B cell (primary cell): ENCODE data around the gene ETFRF1. TPM values are rescaled to one million over a fixed set of nuclear protein-coding genes. Genes with fewer than 3 reads are reported as not detected.
A peak's percentile ranks its signal among the peaks of the same experiment; 100 is the strongest.

Source experiments
- ATAC-seq: fragments of 200-7000 bp; cut with Tn5 transposase; one replicate; pipeline ENCODE4 v1.10.0; 2021; ENCODE audit warnings: low read depth, mild to moderate bottlenecking, moderate number of reproducible peaks, moderate library complexity
- CTCF ChIA-PET: fragments of 350-600 bp; sonication (Branson Sonifier 250); formaldehyde crosslinking; loops from one replicate; lab custom pipeline; 2021; ENCODE audit warnings: antibody characterized with exemption, inconsistent platforms; lab: Charles Lee
- POLR2A ChIA-PET: fragments of 350-600 bp; sonication (Branson Sonifier 250); formaldehyde crosslinking; loops from one replicate; lab custom pipeline; 2021; ENCODE audit warnings: antibody characterized with exemption; lab: Charles Lee
- DNase-seq: peaks from one replicate; pipeline ENCODE4 v3.0.0; 2013
- H2AFZ ChIP-seq: 2 replicates; pipeline ENCODE4 v1.6.1; 2012; ENCODE audit warnings: mild to moderate bottlenecking, low read depth, low read length; ENCODE audit not compliant: insufficient read depth, poor library complexity, severe bottlenecking
- H3K27ac ChIP-seq, 2 donors: 1 replicate in 1 of 2; 2 replicates in 1 of 2; pipeline ENCODE4 v1.5.1; 2012 to 2013; ENCODE audit warnings: low read length in 2 of 2, mild to moderate bottlenecking in 2 of 2, moderate library complexity in 1 of 2
- H3K27me3 ChIP-seq, 4 experiments: fragments of 200-600 bp in 1 of 4; sonication (generic) in 1 of 4; replicated peaks in 1 of 4; 1 replicate in 2 of 4; 2 replicates in 2 of 4; pipeline versions ENCODE4 v1.6.1 to v1.7.0; 2013 to 2016; ENCODE audit warnings: low read length in 3 of 4, mild to moderate bottlenecking in 2 of 4, mixed read lengths in 1 of 4, moderate library complexity in 1 of 4; ENCODE audit not compliant: insufficient read depth in 4 of 4, control insufficient read depth in 3 of 4; ENCODE audit errors: control extremely low read depth in 1 of 4
- H3K36me3 ChIP-seq, 2 experiments: replicated peaks in 1 of 2; 1 replicate in 1 of 2; 2 replicates in 1 of 2; pipeline versions ENCODE4 v1.6.1 to v1.7.1; 2013; ENCODE audit warnings: low read length in 1 of 2; ENCODE audit not compliant: insufficient read depth in 2 of 2, control insufficient read depth in 1 of 2; ENCODE audit errors: control extremely low read depth in 1 of 2, extremely low read depth in 1 of 2
- H3K4me1 ChIP-seq, 2 donors: fragments of 200-600 bp in 1 of 2; sonication (generic) in 1 of 2; 1 replicate in 1 of 2; 2 replicates in 1 of 2; pipeline versions ENCODE4 v1.5.1 to v1.6.1; 2013 to 2017; ENCODE audit warnings: low read length in 2 of 2; ENCODE audit not compliant: control insufficient read depth in 2 of 2, insufficient read depth in 2 of 2
- H3K4me2 ChIP-seq: replicated peaks from 2 replicates; pipeline ENCODE3; 2012; ENCODE audit warnings: mild to moderate bottlenecking, low read depth, low read length; ENCODE audit not compliant: poor library complexity, severe bottlenecking
- H3K4me3 ChIP-seq, 5 experiments: fragments of 200-600 bp in 1 of 5; sonication (generic) in 1 of 5; 1 replicate in 3 of 5; 2 replicates in 2 of 5; pipeline versions ENCODE4 v1.5.1 to v1.7.0; 2011 to 2016; ENCODE audit warnings: low read length in 4 of 5, mild to moderate bottlenecking in 4 of 5, low read depth in 2 of 5, control low read depth in 1 of 5, moderate library complexity in 1 of 5; ENCODE audit not compliant: insufficient read depth in 1 of 5; ENCODE audit errors: control extremely low read depth in 1 of 5, extremely low read depth in 1 of 5
- H3K79me2 ChIP-seq: fragments of 200-600 bp; sonication (generic); one replicate; pipeline ENCODE4 v1.6.0; 2016; ENCODE audit warnings: low read length; ENCODE audit not compliant: control insufficient read depth, insufficient read depth
- H3K9ac ChIP-seq: fragments of 200-600 bp; sonication (generic); 2 replicates; pipeline ENCODE4 v1.6.1; 2017; ENCODE audit warnings: mild to moderate bottlenecking, low read length, moderate library complexity
- H3K9me3 ChIP-seq, 3 donors: one replicate each; pipeline versions ENCODE4 v1.6.1 to v1.7.1; 2013; ENCODE audit warnings: low read length in 2 of 3; ENCODE audit not compliant: control insufficient read depth in 2 of 3, insufficient read depth in 1 of 3; ENCODE audit errors: control extremely low read depth in 1 of 3
- H4K20me1 ChIP-seq: 2 replicates; pipeline ENCODE4 v1.6.0; 2012; ENCODE audit warnings: mild to moderate bottlenecking, low read length; ENCODE audit not compliant: insufficient read depth, control insufficient read depth, poor library complexity, severe bottlenecking
- H3K27ac Mint-ChIP-seq: one replicate; pipeline ENCODE4 v1.8.0; 2021; ENCODE audit warnings: mixed read lengths
- H3K27me3 Mint-ChIP-seq: one replicate; pipeline ENCODE4 v1.8.0; 2021; ENCODE audit warnings: mixed read lengths
- H3K4me1 Mint-ChIP-seq: one replicate; pipeline ENCODE4 v1.8.0; 2021; ENCODE audit warnings: mixed read lengths
- H3K4me3 Mint-ChIP-seq: one replicate; pipeline ENCODE4 v1.8.0; 2021; ENCODE audit warnings: mixed read lengths
- H3K9me3 Mint-ChIP-seq: one replicate; pipeline ENCODE4 v1.8.0; 2022; ENCODE audit warnings: mixed read lengths; ENCODE audit not compliant: insufficient read depth
- EZH2 ChIP-seq: IDR thresholded peaks from 2 replicates; pipeline ENCODE4 v1.6.1; 2012; ENCODE audit warnings: borderline replicate concordance, low read depth, mild to moderate bottlenecking, moderate library complexity, low read length; ENCODE audit not compliant: insufficient read depth, poor library complexity, severe bottlenecking
- WGBS: methylation state at CpG from one replicate; pipeline ENCODE4 v1.1.5; 2013; ENCODE audit warnings: missing lambda C conversion rate; ENCODE audit not compliant: insufficient coverage; 5-methylcytosine and 5-hydroxymethylcytosine counted together
- intact Hi-C: fragments of 100-400 bp; cut with micrococcal nuclease; formaldehyde crosslinking; loops from one replicate; pipeline ENCODE4 v1.10.0; 2022
- polyA plus RNA-seq: library from polyadenylated mRNA; depleted of rRNA; stranded (reverse); fragments of >200 nt; gene quantifications from 2 replicates; pipeline ENCODE4 v1.2.3, GENCODE V29; 2012
- total RNA-seq, 2 donors: library from RNA; stranded (reverse); fragments of 120-200 nt in 1 of 2; gene quantifications; 1 replicate in 1 of 2; 2 replicates in 1 of 2; pipeline versions ENCODE4 v1.2.3 to v1.2.4, GENCODE V29; 2013 to 2022
- TF ChIP-seq, protein P1 (sequence below): fragments of 200-600 bp; IDR thresholded peaks from one replicate; pipeline ENCODE4 v1.8.0; 2022; ENCODE audit warnings: antibody characterized with exemption, mild to moderate bottlenecking

Gene ETFRF1
- total and polyA plus RNA-seq, 2 donors (not counting 1 experiment from before 2014, with no cell fraction given) = 17.9 to 26.1 TPM

DNA sequence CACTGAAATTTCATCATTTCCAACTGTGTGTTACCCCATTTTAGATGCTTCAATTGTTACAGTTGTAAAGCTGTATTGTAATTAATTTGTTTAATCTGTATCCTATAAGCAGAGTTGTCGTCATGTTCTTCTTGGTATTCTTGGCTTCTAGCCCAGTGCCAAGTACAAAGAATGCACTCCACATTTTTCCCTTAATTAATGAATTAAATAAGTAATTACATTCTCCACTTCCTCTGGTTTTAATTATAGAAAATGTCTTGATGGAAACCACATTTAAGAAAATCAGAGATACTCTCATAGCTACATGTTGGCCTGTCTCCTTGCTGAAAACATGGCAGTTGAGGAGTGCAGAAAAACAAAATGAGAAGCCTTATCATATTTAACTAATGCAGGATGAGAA, 823 bp upstream of the ETFRF1 start:
- peaks cover 14 to 18% of the 10 kb centered on the region in 2 donors for H3K4me1 ChIP-seq
- ChIA-PET CTCF (interaction anchor here (0.7 to 1.7 kb wide), 8 partner anchors 10 to 193 kb away, joined by 3 to 20 read pairs (median 4); no protein-coding TSS in a partner anchor), POLR2A (interaction anchor here (0.9 to 2.2 kb wide), 3 partner anchors 36 to 193 kb away, joined by 3 to 10 read pairs (median 4); a partner anchor contains a TSS)
- no peaks in the 10 kb centered on the region for H3K27me3 Mint-ChIP-seq
- no peak for ATAC-seq
- no CpG with 5 or more reads among the region's 1 CpG for WGBS
- DNase-seq = no peak
- intact Hi-C loops = loop anchor here (2.0 to 10.0 kb wide), 2 partner anchors 17 to 1741 kb away; partner anchors contain the start of genes FGFR1OP2 and INTS13
- no peaks in the 10 kb centered on the region for H3K9me3 ChIP-seq
- H3K9me3 Mint-ChIP-seq = no peaks in the 10 kb centered on the region
- peak overlapping the region; percentile 97 for H3K27ac Mint-ChIP-seq
- TF ChIP-seq EZH2 = no peak
- TF ChIP-seq, protein P1, sequence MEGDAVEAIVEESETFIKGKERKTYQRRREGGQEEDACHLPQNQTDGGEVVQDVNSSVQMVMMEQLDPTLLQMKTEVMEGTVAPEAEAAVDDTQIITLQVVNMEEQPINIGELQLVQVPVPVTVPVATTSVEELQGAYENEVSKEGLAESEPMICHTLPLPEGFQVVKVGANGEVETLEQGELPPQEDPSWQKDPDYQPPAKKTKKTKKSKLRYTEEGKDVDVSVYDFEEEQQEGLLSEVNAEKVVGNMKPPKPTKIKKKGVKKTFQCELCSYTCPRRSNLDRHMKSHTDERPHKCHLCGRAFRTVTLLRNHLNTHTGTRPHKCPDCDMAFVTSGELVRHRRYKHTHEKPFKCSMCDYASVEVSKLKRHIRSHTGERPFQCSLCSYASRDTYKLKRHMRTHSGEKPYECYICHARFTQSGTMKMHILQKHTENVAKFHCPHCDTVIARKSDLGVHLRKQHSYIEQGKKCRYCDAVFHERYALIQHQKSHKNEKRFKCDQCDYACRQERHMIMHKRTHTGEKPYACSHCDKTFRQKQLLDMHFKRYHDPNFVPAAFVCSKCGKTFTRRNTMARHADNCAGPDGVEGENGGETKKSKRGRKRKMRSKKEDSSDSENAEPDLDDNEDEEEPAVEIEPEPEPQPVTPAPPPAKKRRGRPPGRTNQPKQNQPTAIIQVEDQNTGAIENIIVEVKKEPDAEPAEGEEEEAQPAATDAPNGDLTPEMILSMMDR = no peak
- H3K4me1 Mint-ChIP-seq = peaks cover 39% of the 10 kb centered on the region
- no peaks in the 10 kb centered on the region for H3K27me3 ChIP-seq
- H3K79me2 ChIP-seq = peaks cover 19% of the 10 kb centered on the region
- H3K4me3 Mint-ChIP-seq = peak overlapping the region; percentile 98
- H3K4me3 ChIP-seq = peak overlapping the region in 3 of 5 experiments; percentile 83 to 94 (median 93)
- H3K36me3 ChIP-seq = no peaks in the 10 kb centered on the region
- H3K27ac ChIP-seq = peak overlapping the region; percentile 92 to 95
- peak overlapping the region; percentile 74 for H2AFZ ChIP-seq
- H3K4me2 ChIP-seq = peak overlapping the region; percentile 82
- no peaks in the 10 kb centered on the region for H4K20me1 ChIP-seq
- peak overlapping the region; percentile 88 for H3K9ac ChIP-seq

DNA sequence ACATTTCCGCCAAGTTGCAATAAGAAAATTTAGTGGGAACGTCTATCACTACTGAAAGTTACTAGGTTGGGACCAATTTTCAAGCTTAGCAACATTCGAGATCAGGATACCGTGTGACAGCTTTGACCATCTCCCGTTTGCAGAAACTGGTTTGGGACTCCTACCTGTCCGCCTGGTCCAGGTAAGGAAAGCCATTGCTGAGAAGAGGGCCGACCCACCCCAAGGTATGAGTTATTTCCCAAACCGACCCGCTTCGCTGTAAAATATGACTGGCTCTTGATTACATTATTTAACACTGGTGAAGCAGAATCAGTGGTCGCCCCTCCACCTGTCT, 348 bp upstream of the ETFRF1 start:
- H3K27ac Mint-ChIP-seq = peak overlapping the region; percentile 97
- intact Hi-C loops = loop anchor here (1.0 to 10.0 kb wide), 5 partner anchors 16 to 1740 kb away; partner anchors contain the start of genes FGFR1OP2 and INTS13
- peak overlapping the region; percentile 98 for H3K4me3 Mint-ChIP-seq
- Histone ChIP-seq H3K27me3 (no peaks in the 10 kb centered on the region), H3K4me2 (peak overlapping the region; percentile 82), H3K9me3 (no peaks in the 10 kb centered on the region), H3K79me2 (peaks cover 19% of the 10 kb centered on the region), H2AFZ (peak overlapping the region; percentile 74), H3K4me1 (peaks cover 14 to 18% of the 10 kb centered on the region in 2 donors), H4K20me1 (no peaks in the 10 kb centered on the region), H3K9ac (peak overlapping the region; percentile 88), H3K4me3 (peak overlapping the region; percentile 83 to 94 (median 93)), H3K36me3 (no peaks in the 10 kb centered on the region), H3K27ac (peak overlapping the region; percentile 92 to 95)
- CTCF ChIA-PET = interaction anchor here (0.6 to 1.7 kb wide), 12 partner anchors 8 to 193 kb away, joined by 3 to 20 read pairs (median 4); a partner anchor contains a TSS
- ATAC-seq (no peak), DNase-seq (no peak)
- 10% methylated on average over 11 of the region's 11 CpGs for WGBS
- POLR2A ChIA-PET = interaction anchor here (0.9 to 2.2 kb wide), 4 partner anchors 37 to 193 kb away, joined by 3 to 10 read pairs (median 4); a partner anchor contains a TSS
- no peaks in the 10 kb centered on the region for H3K9me3 Mint-ChIP-seq
- H3K27me3 Mint-ChIP-seq = no peaks in the 10 kb centered on the region
- H3K4me1 Mint-ChIP-seq = peaks cover 39% of the 10 kb centered on the region
- TF ChIP-seq EZH2 = no peak
- TF ChIP-seq, protein P1 = no peak
